H1 (cell line): ENCODE measurements around the gene TPRX1. TPM values are rescaled to one million over a fixed set of nuclear protein-coding genes. Genes with fewer than 3 reads are reported as not detected.

Experiments
- BCL11A ChIP-seq, 2 experiments: IDR thresholded peaks; one replicate each; pipeline ENCODE4 v1.6.1; 2011; ENCODE audit warnings: low read depth in 2 of 2, low read length in 2 of 2, mild to moderate bottlenecking in 2 of 2
- CTBP2 ChIP-seq: IDR thresholded peaks from 2 replicates; pipeline ENCODE4 v1.7.0; 2011; ENCODE audit warnings: borderline replicate concordance, mild to moderate bottlenecking, moderate library complexity, mixed read lengths, low read length; ENCODE audit not compliant: insufficient read depth, insufficient read length
- EGR1 ChIP-seq: IDR thresholded peaks from 2 replicates; pipeline ENCODE4 v1.6.1; 2011; ENCODE audit warnings: low read depth, low read length, borderline replicate concordance
- GTF2F1 ChIP-seq: IDR thresholded peaks from 2 replicates; pipeline ENCODE4 v1.6.1; 2012; ENCODE audit warnings: low read depth, low read length, improper control_type of control experiment, borderline replicate concordance
- RAD21 ChIP-seq, 2 experiments: IDR thresholded peaks in 1 of 2; conservative IDR thresholded peaks in 1 of 2; 2 replicates each; pipeline ENCODE4 v1.6.1; 2011; ENCODE audit warnings: low read depth in 2 of 2, low read length in 2 of 2, improper control_type of control experiment in 1 of 2, inconsistent platforms in 1 of 2, mild to moderate bottlenecking in 1 of 2, moderate library complexity in 1 of 2
- RNF2 ChIP-seq: fragments of 200-900, 300-1000 bp; sonication (generic); IDR thresholded peaks from 2 replicates; pipeline ENCODE4 v1.7.1; 2016; ENCODE audit warnings: borderline replicate concordance, low read depth, mild to moderate bottlenecking, antibody characterized with exemption, low read length; ENCODE audit not compliant: poor library complexity, severe bottlenecking; ENCODE audit errors: missing control alignments
- SIN3A ChIP-seq, 2 experiments: IDR thresholded peaks in 1 of 2; conservative IDR thresholded peaks in 1 of 2; 2 replicates each; pipeline ENCODE4 v1.6.1; 2011 to 2012; ENCODE audit warnings: low read length in 2 of 2, improper control_type of control experiment in 1 of 2, low read depth in 1 of 2, mild to moderate bottlenecking in 1 of 2
- polyA plus RNA-seq, 7 experiments: library from polyadenylated mRNA; depleted of rRNA in 3 of 7; stranded (reverse) in 5 of 7; unstranded in 2 of 7; fragments of >200 nt in 5 of 7; fragments of 200-250 nt in 2 of 7; gene quantifications; 1 replicate in 5 of 7; 2 replicates in 1 of 7; 4 replicates in 1 of 7; pipeline versions ENCODE4 v1.2.1 to v1.2.3, GENCODE V29; 2011 to 2013; ENCODE audit warnings: missing spikeins in 2 of 7, mixed read lengths in 2 of 7
- total RNA-seq: library from RNA; stranded (reverse); fragmentation: NEBNext Ultra II Directional; extraction: Animal tissue kit (Norgen Biotek cat#: 25700); gene quantifications from 2 replicates; pipeline ENCODE4 v1.2.1, GENCODE V29; 2021

The TPRX1 gene
- total and polyA plus RNA-seq, 2 of the 8 experiments (the other 6 are each of a cell fraction or from before 2014, with no cell fraction given), result 0.03 TPM; not detected in 1

DNA sequence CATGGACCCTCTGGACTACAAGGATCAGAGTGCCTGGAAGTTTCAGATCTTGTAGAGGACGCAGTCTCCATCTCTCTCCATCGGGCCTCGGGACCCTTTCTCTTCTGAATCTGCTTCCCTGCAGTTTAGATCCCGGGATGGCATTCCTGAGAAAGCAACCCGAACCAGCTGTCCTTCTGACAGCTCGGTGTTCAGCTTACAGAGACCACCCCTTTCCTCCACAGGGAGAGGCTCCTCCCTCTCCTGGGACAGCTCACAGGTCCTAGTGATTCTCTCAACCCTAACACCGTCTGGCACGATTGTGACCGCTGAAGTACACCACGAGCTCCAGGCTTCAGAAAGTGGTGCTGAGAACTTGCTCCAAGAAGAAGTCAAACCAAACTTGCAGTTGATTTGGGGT lies 35.6 kb upstream of the TPRX1 start (continued):
- TF ChIP-seq SIN3A (conservative IDR thresholded peaks at IDR 0.05 in 1 of 2, IDR thresholded peaks at IDR 0.05 in 1 of 2; ENCODE audit: low read depth in 1 of 2, low read length in 2 of 2), result peak; percentile 84 to 97; a peak in 3 of 4 replicates
- no peak for TF ChIP-seq RNF2
- TF ChIP-seq CTBP2, result no peak
- no peak for TF ChIP-seq BCL11A (IDR thresholded peaks at IDR 0.05; ENCODE audit: low read depth in 2 of 2, low read length in 2 of 2)
- TF ChIP-seq GTF2F1, result no peak
- no peak for TF ChIP-seq EGR1
- no peak for TF ChIP-seq RAD21 (IDR thresholded peaks at IDR 0.05 in 1 of 2, conservative IDR thresholded peaks at IDR 0.05 in 1 of 2; ENCODE audit: low read depth in 2 of 2, low read length in 2 of 2)
